Measurements from ENCODE around the gene NTRK1. TPM values are rescaled to one million over a fixed set of nuclear protein-coding genes. Genes with fewer than 3 reads are reported as not detected.

NTRK1 gene
- polyA plus RNA-seq, 1 of the 3 experiments (the other 2 are of a cell fraction), result 0.97 TPM

GRCh38 chr1:156873659-156874058 lies 13.0 kb downstream of the NTRK1 start:
- Histone ChIP-seq H3K4me1 (ENCODE audit: control insufficient read depth in 1 of 2, insufficient read depth in 2 of 2, low read depth in 1 of 2, low read length in 1 of 2) (peaks cover 3 to 8% of the 10 kb centered on the region in 2 experiments; a peak in 2 of 4 replicates), H3K27me3 (ENCODE audit: insufficient read depth) (no peaks in the 10 kb centered on the region), H3K4me2 (no peak overlapping the region), H3F3A (replicated peaks; ENCODE audit: insufficient read depth) (peaks cover 18% of the 10 kb centered on the region), H2AFZ (ENCODE audit: low read depth) (no peak overlapping the region), H3K9me2 (no peaks in the 10 kb centered on the region), H3K36me3 (replicated peaks in 1 of 2; ENCODE audit: control insufficient read depth in 1 of 2, insufficient read depth in 2 of 2, low read length in 1 of 2) (no peaks in the 10 kb centered on the region), H3K9me3 (no peaks in the 10 kb centered on the region), H4K20me1 (ENCODE audit: insufficient read depth) (no peaks in the 10 kb centered on the region), H3K27ac (ENCODE audit: low read depth in 2 of 2, low read length in 1 of 2) (no peak overlapping the region), H3K79me2 (ENCODE audit: insufficient read depth) (no peaks in the 10 kb centered on the region), H3K9ac (no peak overlapping the region), H3K4me3 (ENCODE audit: low read depth in 2 of 2, low read length in 1 of 2) (no peak overlapping the region)
- ChIA-PET POLR2A (interaction anchor here (1.2 kb wide), 1 partner anchor 13 kb away, joined by 3 read pairs; the partner anchor contains the start of gene NTRK1), CTCF (interaction anchor here (0.9 to 22.1 kb wide), 6 partner anchors 7 to 148 kb away, joined by 3 to 455 read pairs (median 12); partner anchors contain the start of genes INSRR, NTRK1 and PEAR1)
- TF ChIP-seq MXI1 (IDR thresholded peaks at IDR 0.05; ENCODE audit: low read depth, low read length), result no peak
- no peak for TF ChIP-seq ELF1 (IDR thresholded peaks at IDR 0.05)
- TF ChIP-seq JUND (IDR thresholded peaks at IDR 0.05), result no peak
- no peak for TF ChIP-seq CHD2 (IDR thresholded peaks at IDR 0.05; ENCODE audit: low read length, partially characterized antibody)
- no peak for TF ChIP-seq TCF12 (IDR thresholded peaks at IDR 0.05)
- 90% methylated on average over 18 of the region's 18 CpGs for WGBS (ENCODE audit: low lambda C conversion rate)
- DNase-seq, result no peak

GRCh38 chr1:156874142-156874541 lies 13.5 kb downstream of the NTRK1 start:
- no peak overlapping the region for H3K4me3 ChIP-seq (ENCODE audit: low read depth in 2 of 2, low read length in 1 of 2)
- no peaks in the 10 kb centered on the region for H3K79me2 ChIP-seq (ENCODE audit: insufficient read depth)
- no peaks in the 10 kb centered on the region for H3K9me3 ChIP-seq
- H3K9ac ChIP-seq, result no peak overlapping the region
- H3K9me2 ChIP-seq, result no peaks in the 10 kb centered on the region
- CTCF ChIA-PET, result interaction anchor here (0.7 to 22.1 kb wide), 7 partner anchors 7 to 148 kb away, joined by 3 to 455 read pairs (median 7); partner anchors contain the start of genes INSRR, NTRK1 and PEAR1
- POLR2A ChIA-PET, result interaction anchor here (1.2 kb wide), 1 partner anchor 14 kb away, joined by 3 read pairs; the partner anchor contains the start of gene NTRK1
- H3K4me1 ChIP-seq (ENCODE audit: control insufficient read depth in 1 of 2, insufficient read depth in 2 of 2, low read depth in 1 of 2, low read length in 1 of 2), result peaks cover 3 to 8% of the 10 kb centered on the region in 2 experiments; a peak in 2 of 4 replicates
- TF ChIP-seq USF2 (IDR thresholded peaks at IDR 0.05; ENCODE audit: borderline replicate concordance, low read depth, low read length), result no peak
- no peak for TF ChIP-seq SMC3 (IDR thresholded peaks at IDR 0.05; ENCODE audit: low read depth, low read length)
- TF ChIP-seq ZBTB33 (IDR thresholded peaks at IDR 0.05; ENCODE audit: borderline replicate concordance, low read depth), result no peak
- TF ChIP-seq FOSL2 (IDR thresholded peaks at IDR 0.05; ENCODE audit: borderline replicate concordance, low read depth), result no peak
- no peak for TF ChIP-seq TCF12 (IDR thresholded peaks at IDR 0.05)
- TF ChIP-seq SIN3A (IDR thresholded peaks at IDR 0.05; ENCODE audit: borderline replicate concordance, low read depth, low read length), result no peak
- no peak for TF ChIP-seq RAD21 (IDR thresholded peaks at IDR 0.05; ENCODE audit: low read length)
- TF ChIP-seq RCOR1 (IDR thresholded peaks at IDR 0.05; ENCODE audit: low read length), result no peak
- no peak for TF ChIP-seq MEF2A (IDR thresholded peaks at IDR 0.05; ENCODE audit: borderline replicate concordance, low read depth)
- no peak for TF ChIP-seq FOXM1 (IDR thresholded peaks at IDR 0.05; ENCODE audit: low read depth)
- no peak for TF ChIP-seq GABPA (IDR thresholded peaks at IDR 0.05; ENCODE audit: low read depth)
- TF ChIP-seq MXI1 (IDR thresholded peaks at IDR 0.05; ENCODE audit: low read depth, low read length), result no peak
- TF ChIP-seq YY1 (IDR thresholded peaks at IDR 0.05; ENCODE audit: low read depth), result no peak
- TF ChIP-seq REST (IDR thresholded peaks at IDR 0.05; ENCODE audit: low read depth, low read length), result no peak
- no peak for TF ChIP-seq TEAD4 (IDR thresholded peaks at IDR 0.05; ENCODE audit: borderline replicate concordance, insufficient read depth)
- TF ChIP-seq POLR2AphosphoS5 (IDR thresholded peaks at IDR 0.05; ENCODE audit: low read depth, low read length), result no peak
- no peak for TF ChIP-seq MAX (IDR thresholded peaks at IDR 0.05; ENCODE audit: low read depth)
- no peaks in the 10 kb centered on the region for H3K36me3 ChIP-seq (replicated peaks in 1 of 2; ENCODE audit: control insufficient read depth in 1 of 2, insufficient read depth in 2 of 2, low read length in 1 of 2)
- DNase-seq, result no peak
- no peaks in the 10 kb centered on the region for H4K20me1 ChIP-seq (ENCODE audit: insufficient read depth)
- no peak overlapping the region for H2AFZ ChIP-seq (ENCODE audit: low read depth)
- 83% methylated on average over 5 of the region's 5 CpGs for WGBS (ENCODE audit: low lambda C conversion rate)
- H3K4me2 ChIP-seq, result no peak overlapping the region
- H3K27ac ChIP-seq (ENCODE audit: low read depth in 2 of 2, low read length in 1 of 2), result no peak overlapping the region
- H3K27me3 ChIP-seq (ENCODE audit: insufficient read depth), result no peaks in the 10 kb centered on the region
- peaks cover 18% of the 10 kb centered on the region for H3F3A ChIP-seq (replicated peaks; ENCODE audit: insufficient read depth)
